Liver (tissue), 9 donors: Measurements from ENCODE around the gene OR7G2. TPM values are rescaled to one million over a fixed set of nuclear protein-coding genes. Genes with fewer than 3 reads are reported as not detected.

Experiments
- DNase-seq: peaks from one replicate; pipeline ENCODE4 v3.0.0-alpha.2; 2017; ENCODE audit warnings: low spot score
- H3K27ac ChIP-seq, 2 donors: one replicate each; pipeline ENCODE4 v1.7.0; 2013; ENCODE audit warnings: inconsistent platforms in 2 of 2, low read length in 2 of 2, control low read depth in 1 of 2, low read depth in 1 of 2, mild to moderate bottlenecking in 1 of 2
- H3K27me3 ChIP-seq, 4 donors: one replicate each; pipeline versions ENCODE4 v1.6.1 to v1.7.0; 2013; ENCODE audit warnings: low read length in 3 of 4, inconsistent platforms in 1 of 4, mild to moderate bottlenecking in 1 of 4, moderate library complexity in 1 of 4; ENCODE audit not compliant: control insufficient read depth in 4 of 4, insufficient read depth in 4 of 4
- H3K36me3 ChIP-seq, 4 donors: one replicate each; pipeline versions ENCODE4 v1.6.1 to v1.7.0; 2013; ENCODE audit warnings: low read length in 3 of 4, mild to moderate bottlenecking in 3 of 4, low read depth in 1 of 4, moderate library complexity in 1 of 4; ENCODE audit not compliant: control insufficient read depth in 4 of 4, insufficient read depth in 3 of 4
- H3K4me1 ChIP-seq, 4 donors: one replicate each; pipeline versions ENCODE4 v1.6.1 to v1.7.0; 2013; ENCODE audit warnings: low read length in 3 of 4, mild to moderate bottlenecking in 3 of 4, moderate library complexity in 1 of 4; ENCODE audit not compliant: control insufficient read depth in 4 of 4, insufficient read depth in 4 of 4
- H3K4me3 ChIP-seq, 3 donors: one replicate each; pipeline versions ENCODE4 v1.6.1 to v1.7.0; 2013; ENCODE audit warnings: low read length in 3 of 3, control low read depth in 1 of 3, low read depth in 1 of 3, mild to moderate bottlenecking in 1 of 3
- H3K9ac ChIP-seq, 2 donors: one replicate each; pipeline ENCODE4 v1.7.0; 2013; ENCODE audit warnings: low read length in 2 of 2, mild to moderate bottlenecking in 2 of 2, moderate library complexity in 2 of 2, control low read depth in 1 of 2, low read depth in 1 of 2
- H3K9me3 ChIP-seq, 4 donors: one replicate each; pipeline versions ENCODE4 v1.6.1 to v1.7.0; 2013; ENCODE audit warnings: low read length in 3 of 4; ENCODE audit not compliant: control insufficient read depth in 4 of 4
- EGR1 ChIP-seq, 2 donors: IDR thresholded peaks; 2 replicates each; pipeline ENCODE4 v1.6.1; 2016 to 2018; ENCODE audit warnings: antibody characterized with exemption in 2 of 2, low read depth in 2 of 2
- FOXA1 ChIP-seq: IDR thresholded peaks from 2 replicates; pipeline ENCODE4 v1.6.1; 2016; ENCODE audit warnings: antibody characterized with exemption
- FOXA2 ChIP-seq: IDR thresholded peaks from 2 replicates; pipeline ENCODE4 v1.6.1; 2016; ENCODE audit warnings: antibody characterized with exemption
- GABPA ChIP-seq, 2 donors: IDR thresholded peaks in 1 of 2; conservative IDR thresholded peaks in 1 of 2; 2 replicates each; pipeline ENCODE4 v1.6.1; 2016; ENCODE audit warnings: antibody characterized with exemption in 2 of 2, mild to moderate bottlenecking in 1 of 2, moderate library complexity in 1 of 2
- HNF4G ChIP-seq: IDR thresholded peaks from 2 replicates; pipeline ENCODE4 v1.6.1; 2016; ENCODE audit warnings: antibody characterized with exemption
- JUND ChIP-seq, 2 donors: IDR thresholded peaks; 2 replicates each; pipeline ENCODE4 v1.6.1; 2016; ENCODE audit warnings: antibody characterized with exemption in 2 of 2
- NR2F2 ChIP-seq: IDR thresholded peaks from 2 replicates; pipeline ENCODE4 v1.6.1; 2016; ENCODE audit warnings: antibody characterized with exemption
- RAD21 ChIP-seq, 2 donors: IDR thresholded peaks; 2 replicates each; pipeline ENCODE4 v1.6.1; 2016; ENCODE audit warnings: antibody characterized with exemption in 2 of 2, mild to moderate bottlenecking in 2 of 2
- RXRA ChIP-seq, 2 donors: IDR thresholded peaks; 2 replicates each; pipeline ENCODE4 v1.6.1; 2017 to 2018; ENCODE audit warnings: antibody characterized with exemption in 2 of 2, mild to moderate bottlenecking in 1 of 2
- SP1 ChIP-seq: IDR thresholded peaks from 2 replicates; pipeline ENCODE4 v1.6.1; 2018; ENCODE audit warnings: antibody characterized with exemption, mild to moderate bottlenecking
- TAF1 ChIP-seq: conservative IDR thresholded peaks from 2 replicates; pipeline ENCODE4 v1.6.1; 2016; ENCODE audit warnings: antibody characterized with exemption, mild to moderate bottlenecking
- YY1 ChIP-seq: IDR thresholded peaks from 2 replicates; pipeline ENCODE4 v1.6.1; 2016; ENCODE audit warnings: antibody characterized with exemption, mild to moderate bottlenecking
- WGBS: extraction: QIAGEN DNeasy Blood & Tissue Kit; methylation state at CpG from one replicate; pipeline ENCODE4 v1.1.7; 2013; 5-methylcytosine and 5-hydroxymethylcytosine counted together
- polyA plus RNA-seq, 2 donors: library from polyadenylated mRNA; stranded (reverse) in 1 of 2; unstranded in 1 of 2; fragments of 200-250 nt in 1 of 2; fragments of >200 nt in 1 of 2; fragmentation: Nextera tagmentation in 1 of 2; extraction: Ambion mirVana in 1 of 2; gene quantifications; one replicate each; pipeline versions ENCODE4 v1.2.1 to v1.2.3, GENCODE V29; 2013 to 2015
- total RNA-seq, 2 donors: library from RNA; depleted of rRNA; stranded (reverse); fragments of >200 nt; gene quantifications; one replicate each; pipeline ENCODE4 v1.2.3, GENCODE V29; 2014
- TF ChIP-seq, protein P1 (sequence below): fragments of 150-350 bp; IDR thresholded peaks from 2 replicates; pipeline ENCODE4 v1.5.1; 2017; ENCODE audit warnings: improper control_type of control experiment, low read depth, low read length; ENCODE audit not compliant: missing input control
- TF ChIP-seq, protein P2 (sequence below): IDR thresholded peaks from 2 replicates; pipeline ENCODE4 v1.6.1; 2016; ENCODE audit warnings: antibody characterized with exemption, mild to moderate bottlenecking
- TF ChIP-seq, protein P3 (sequence below): IDR thresholded peaks from 2 replicates; pipeline ENCODE4 v1.6.1; 2016; ENCODE audit warnings: antibody characterized with exemption
- TF ChIP-seq, protein P4 (sequence below): IDR thresholded peaks from 2 replicates; pipeline ENCODE4 v1.6.1; 2016; ENCODE audit warnings: antibody characterized with exemption
- donor health status: healthy.
- donor health status: healthy.
- donor health status: healthy.
- donor health status: healthy.
- donor health status: healthy.

OR7G2 gene
- total and polyA plus RNA-seq, 4 donors = not detected

DNA sequence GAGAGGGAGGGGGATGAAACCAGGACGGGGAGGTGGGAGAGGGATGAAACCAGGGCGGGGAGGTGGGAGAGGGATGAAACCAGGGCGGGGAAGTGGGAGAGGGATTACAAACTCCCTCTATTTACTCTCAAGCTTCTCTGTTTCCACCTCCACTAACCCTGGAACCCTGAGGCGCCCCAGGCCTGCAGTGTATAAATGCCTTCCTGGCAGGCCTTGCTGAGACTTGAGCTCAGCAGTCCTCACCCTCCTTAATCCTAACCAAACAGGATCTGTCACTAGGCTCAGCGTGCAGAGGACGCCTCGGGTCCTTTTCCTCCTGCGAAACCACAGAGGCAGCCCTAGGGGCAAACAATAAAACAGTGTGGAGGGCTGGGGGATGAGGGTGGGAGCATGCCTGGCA, 52.5 kb downstream of the OR7G2 start:
- Histone ChIP-seq H3K27ac (no peak overlapping the region), H3K4me3 (no peak overlapping the region), H3K36me3 (no peaks in the 10 kb centered on the region), H3K9me3 (peaks cover 0 to 3% (median 0%) of the 10 kb centered on the region in 4 donors), H3K9ac (no peak overlapping the region), H3K27me3 (no peaks in the 10 kb centered on the region), H3K4me1 (no peaks in the 10 kb centered on the region)
- 34% methylated on average over 8 of the region's 8 CpGs for WGBS
- no peak for DNase-seq
- TF ChIP-seq FOXA1 (no peak), GABPA (IDR thresholded peaks at IDR 0.05 in 1 of 2, conservative IDR thresholded peaks at IDR 0.05 in 1 of 2) (no peak), FOXA2 (no peak)
- TF ChIP-seq, protein P1, sequence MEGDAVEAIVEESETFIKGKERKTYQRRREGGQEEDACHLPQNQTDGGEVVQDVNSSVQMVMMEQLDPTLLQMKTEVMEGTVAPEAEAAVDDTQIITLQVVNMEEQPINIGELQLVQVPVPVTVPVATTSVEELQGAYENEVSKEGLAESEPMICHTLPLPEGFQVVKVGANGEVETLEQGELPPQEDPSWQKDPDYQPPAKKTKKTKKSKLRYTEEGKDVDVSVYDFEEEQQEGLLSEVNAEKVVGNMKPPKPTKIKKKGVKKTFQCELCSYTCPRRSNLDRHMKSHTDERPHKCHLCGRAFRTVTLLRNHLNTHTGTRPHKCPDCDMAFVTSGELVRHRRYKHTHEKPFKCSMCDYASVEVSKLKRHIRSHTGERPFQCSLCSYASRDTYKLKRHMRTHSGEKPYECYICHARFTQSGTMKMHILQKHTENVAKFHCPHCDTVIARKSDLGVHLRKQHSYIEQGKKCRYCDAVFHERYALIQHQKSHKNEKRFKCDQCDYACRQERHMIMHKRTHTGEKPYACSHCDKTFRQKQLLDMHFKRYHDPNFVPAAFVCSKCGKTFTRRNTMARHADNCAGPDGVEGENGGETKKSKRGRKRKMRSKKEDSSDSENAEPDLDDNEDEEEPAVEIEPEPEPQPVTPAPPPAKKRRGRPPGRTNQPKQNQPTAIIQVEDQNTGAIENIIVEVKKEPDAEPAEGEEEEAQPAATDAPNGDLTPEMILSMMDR = no peak
- TF ChIP-seq, protein P2, sequence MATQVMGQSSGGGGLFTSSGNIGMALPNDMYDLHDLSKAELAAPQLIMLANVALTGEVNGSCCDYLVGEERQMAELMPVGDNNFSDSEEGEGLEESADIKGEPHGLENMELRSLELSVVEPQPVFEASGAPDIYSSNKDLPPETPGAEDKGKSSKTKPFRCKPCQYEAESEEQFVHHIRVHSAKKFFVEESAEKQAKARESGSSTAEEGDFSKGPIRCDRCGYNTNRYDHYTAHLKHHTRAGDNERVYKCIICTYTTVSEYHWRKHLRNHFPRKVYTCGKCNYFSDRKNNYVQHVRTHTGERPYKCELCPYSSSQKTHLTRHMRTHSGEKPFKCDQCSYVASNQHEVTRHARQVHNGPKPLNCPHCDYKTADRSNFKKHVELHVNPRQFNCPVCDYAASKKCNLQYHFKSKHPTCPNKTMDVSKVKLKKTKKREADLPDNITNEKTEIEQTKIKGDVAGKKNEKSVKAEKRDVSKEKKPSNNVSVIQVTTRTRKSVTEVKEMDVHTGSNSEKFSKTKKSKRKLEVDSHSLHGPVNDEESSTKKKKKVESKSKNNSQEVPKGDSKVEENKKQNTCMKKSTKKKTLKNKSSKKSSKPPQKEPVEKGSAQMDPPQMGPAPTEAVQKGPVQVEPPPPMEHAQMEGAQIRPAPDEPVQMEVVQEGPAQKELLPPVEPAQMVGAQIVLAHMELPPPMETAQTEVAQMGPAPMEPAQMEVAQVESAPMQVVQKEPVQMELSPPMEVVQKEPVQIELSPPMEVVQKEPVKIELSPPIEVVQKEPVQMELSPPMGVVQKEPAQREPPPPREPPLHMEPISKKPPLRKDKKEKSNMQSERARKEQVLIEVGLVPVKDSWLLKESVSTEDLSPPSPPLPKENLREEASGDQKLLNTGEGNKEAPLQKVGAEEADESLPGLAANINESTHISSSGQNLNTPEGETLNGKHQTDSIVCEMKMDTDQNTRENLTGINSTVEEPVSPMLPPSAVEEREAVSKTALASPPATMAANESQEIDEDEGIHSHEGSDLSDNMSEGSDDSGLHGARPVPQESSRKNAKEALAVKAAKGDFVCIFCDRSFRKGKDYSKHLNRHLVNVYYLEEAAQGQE = no peak

DNA sequence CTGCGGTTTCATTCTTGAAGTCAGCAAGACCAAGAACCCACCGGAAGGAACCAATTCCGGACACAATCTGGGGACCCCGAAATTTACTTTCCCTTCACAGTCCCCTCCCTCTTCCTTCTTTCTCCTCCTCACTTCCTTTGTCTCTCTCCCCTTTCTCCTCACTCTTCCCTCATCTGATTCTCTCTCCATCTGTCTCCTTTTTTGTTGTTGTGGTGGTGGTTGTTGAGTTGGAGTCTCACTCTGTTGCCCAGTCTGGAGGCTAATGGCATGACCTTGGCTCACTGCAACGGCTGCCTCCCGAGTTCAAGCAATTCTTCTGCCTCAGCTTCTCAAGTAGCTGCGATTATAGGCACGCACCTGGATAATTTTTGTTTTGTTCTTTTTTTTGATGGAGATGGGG, 53.1 kb downstream of the OR7G2 start:
- Histone ChIP-seq H3K4me1 (no peaks in the 10 kb centered on the region), H3K9me3 (peaks cover 0 to 3% (median 0%) of the 10 kb centered on the region in 4 donors), H3K27me3 (no peaks in the 10 kb centered on the region), H3K27ac (no peak overlapping the region), H3K36me3 (no peaks in the 10 kb centered on the region), H3K9ac (no peak overlapping the region), H3K4me3 (no peak overlapping the region)
- DNase-seq = no peak
- 83% methylated on average over 8 of the region's 8 CpGs for WGBS
- TF ChIP-seq, protein P2 = no peak
- TF ChIP-seq, protein P3, sequence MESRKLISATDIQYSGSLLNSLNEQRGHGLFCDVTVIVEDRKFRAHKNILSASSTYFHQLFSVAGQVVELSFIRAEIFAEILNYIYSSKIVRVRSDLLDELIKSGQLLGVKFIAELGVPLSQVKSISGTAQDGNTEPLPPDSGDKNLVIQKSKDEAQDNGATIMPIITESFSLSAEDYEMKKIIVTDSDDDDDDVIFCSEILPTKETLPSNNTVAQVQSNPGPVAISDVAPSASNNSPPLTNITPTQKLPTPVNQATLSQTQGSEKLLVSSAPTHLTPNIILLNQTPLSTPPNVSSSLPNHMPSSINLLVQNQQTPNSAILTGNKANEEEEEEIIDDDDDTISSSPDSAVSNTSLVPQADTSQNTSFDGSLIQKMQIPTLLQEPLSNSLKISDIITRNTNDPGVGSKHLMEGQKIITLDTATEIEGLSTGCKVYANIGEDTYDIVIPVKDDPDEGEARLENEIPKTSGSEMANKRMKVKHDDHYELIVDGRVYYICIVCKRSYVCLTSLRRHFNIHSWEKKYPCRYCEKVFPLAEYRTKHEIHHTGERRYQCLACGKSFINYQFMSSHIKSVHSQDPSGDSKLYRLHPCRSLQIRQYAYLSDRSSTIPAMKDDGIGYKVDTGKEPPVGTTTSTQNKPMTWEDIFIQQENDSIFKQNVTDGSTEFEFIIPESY = no peak
- no peak for TF ChIP-seq TAF1
- TF ChIP-seq RAD21 (IDR thresholded peaks at IDR 0.05) = no peak
- TF ChIP-seq HNF4G = no peak
- no peak for TF ChIP-seq NR2F2
- TF ChIP-seq YY1 = no peak
- TF ChIP-seq, protein P4, sequence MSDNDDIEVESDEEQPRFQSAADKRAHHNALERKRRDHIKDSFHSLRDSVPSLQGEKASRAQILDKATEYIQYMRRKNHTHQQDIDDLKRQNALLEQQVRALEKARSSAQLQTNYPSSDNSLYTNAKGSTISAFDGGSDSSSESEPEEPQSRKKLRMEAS = no peak
- no peak for TF ChIP-seq FOXA1
- TF ChIP-seq SP1 = no peak
- TF ChIP-seq EGR1 (IDR thresholded peaks at IDR 0.05; ENCODE audit: low read depth in 2 of 2) = no peak
- TF ChIP-seq, protein P1 = no peak
- TF ChIP-seq RXRA (IDR thresholded peaks at IDR 0.05) = no peak
- no peak for TF ChIP-seq FOXA2
- TF ChIP-seq JUND (IDR thresholded peaks at IDR 0.05) = no peak
